GM21737 (cell line): ENCODE measurements around the gene AGAP2.

Source experiments
- ATAC-seq: cut with Tn5 transposase; IDR thresholded peaks from one replicate; pipeline ENCODE4 v1.9.1; 2021; ENCODE audit warnings: mild to moderate bottlenecking, moderate library complexity; ENCODE audit not compliant: unreplicated experiment

Gene AGAP2

GRCh38 chr12:57737467-57738460 is 778 bp downstream of the AGAP2 start:
- ATAC-seq: no peak

- ATAC-seq: no peak
Measured at GRCh38 chr12:57736741-57737466, 1.6 kb downstream of the AGAP2 start.

- no peak for ATAC-seq
Measured at GRCh38 chr12:57735952-57736740, 2.4 kb downstream of the AGAP2 start.

GRCh38 chr12:57735198-57735855 is 3.2 kb downstream of the AGAP2 start:
- ATAC-seq: no peak

GRCh38 chr12:57734591-57734990 is 4.0 kb downstream of the AGAP2 start:
- ATAC-seq: no peak

- no peak for ATAC-seq
Measured at GRCh38 chr12:57733928-57734327, 4.6 kb downstream of the AGAP2 start.

- no peak for ATAC-seq
Measured at GRCh38 chr12:57732726-57733593, 5.6 kb downstream of the AGAP2 start.

- ATAC-seq: no peak
Measured at GRCh38 chr12:57732270-57732669, 6.3 kb downstream of the AGAP2 start.

GRCh38 chr12:57731411-57732080 is 7.0 kb downstream of the AGAP2 start:
- no peak for ATAC-seq

GRCh38 chr12:57730336-57731067 is 8.0 kb downstream of the AGAP2 start:
- ATAC-seq: no peak

- no peak for ATAC-seq
Measured at GRCh38 chr12:57729321-57729844, 9.2 kb downstream of the AGAP2 start.

- ATAC-seq: no peak
Measured at GRCh38 chr12:57727758-57728395, 10.7 kb downstream of the AGAP2 start.

- no peak for ATAC-seq
Measured at GRCh38 chr12:57726884-57727757, 11.4 kb downstream of the AGAP2 start.

GRCh38 chr12:57726151-57726883 is 12.2 kb downstream of the AGAP2 start:
- no peak for ATAC-seq

- ATAC-seq: no peak
Measured at GRCh38 chr12:57725851-57726150, 12.7 kb downstream of the AGAP2 start.
